Left ventricle myocardium inferior (tissue), 1 donor: ENCODE data around the gene IFI44. TPM values are rescaled to one million over a fixed set of nuclear protein-coding genes. Genes with fewer than 3 reads are reported as not detected.

ENCODE experiments used
- DNase-seq: peaks from one replicate; pipeline ENCODE4 v3.0.0-alpha.2; 2020
- H3K27ac ChIP-seq: fragments of 200-600 bp; replicated peaks from 2 replicates; pipeline ENCODE4 v1.8.0; 2021
- H3K27me3 ChIP-seq: fragments of 200-600 bp; 2 replicates; pipeline ENCODE4 v1.8.0; 2021; ENCODE audit warnings: low read depth
- H3K36me3 ChIP-seq: fragments of 200-600 bp; 2 replicates; pipeline ENCODE4 v1.8.0; 2021
- H3K4me1 ChIP-seq: fragments of 200-600 bp; 2 replicates; pipeline ENCODE4 v1.8.0; 2021
- H3K4me3 ChIP-seq: fragments of 200-600 bp; 2 replicates; pipeline ENCODE4 v1.8.0; 2021; ENCODE audit warnings: mild to moderate bottlenecking, moderate library complexity
- H3K9me3 ChIP-seq: fragments of 200-600 bp; replicated peaks from 2 replicates; pipeline ENCODE4 v1.8.0; 2021
- intact Hi-C: fragments of 100-400 bp; cut with micrococcal nuclease; formaldehyde crosslinking; loops from one replicate; pipeline ENCODE4 v1.11.0; 2022
- total RNA-seq: library from RNA; stranded (reverse); fragmentation: NEBNext Ultra II Directional; extraction: Animal tissue kit (Norgen Biotek cat#: 25700); gene quantifications from one replicate; pipeline ENCODE4 v1.2.1, GENCODE V29; 2021
- TF ChIP-seq, protein P1 (sequence below): fragments of 200-600 bp; IDR thresholded peaks from 2 replicates; pipeline ENCODE4 v1.8.0; 2021; ENCODE audit warnings: antibody characterized with exemption, mild to moderate bottlenecking, borderline replicate concordance
- donor health status: DM: no; HTN: yes; CAD: no; lungs with severe emphysema.

Gene IFI44
- total RNA-seq, 1 donor from 2014 or later: 6.6 TPM

DNA sequence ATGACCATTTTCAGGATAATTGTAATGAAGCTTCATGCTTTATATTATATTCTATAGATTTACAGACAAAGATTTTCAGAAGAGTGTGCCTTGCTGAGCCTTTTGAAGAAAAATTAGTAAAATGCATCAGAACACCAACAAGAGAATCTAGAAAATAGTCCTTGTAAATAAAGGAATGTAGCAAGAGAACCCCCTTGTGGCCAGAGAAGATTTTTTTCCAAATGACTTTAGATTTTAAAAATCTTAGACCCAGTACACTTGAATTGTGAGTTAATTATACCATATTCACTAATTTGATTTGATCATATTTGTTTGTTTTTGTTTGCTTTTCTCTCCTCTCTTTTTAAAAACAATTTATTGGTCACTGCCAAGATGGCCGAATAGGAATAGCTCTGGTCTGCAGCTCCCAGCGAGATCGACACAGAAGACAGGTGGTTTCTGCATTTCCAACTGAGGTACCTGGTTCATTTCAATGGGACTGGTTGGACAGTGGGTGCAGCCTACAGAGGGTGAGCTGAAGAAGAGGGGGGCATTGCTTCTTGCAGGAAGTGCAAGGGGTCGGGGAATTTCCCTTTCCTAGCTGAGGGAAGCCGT lies 42.2 kb upstream of the IFI44 start:
- no peaks in the 10 kb centered on the region for H3K4me1 ChIP-seq
- no peaks in the 10 kb centered on the region for H3K36me3 ChIP-seq
- H3K27me3 ChIP-seq: peaks cover 9% of the 10 kb centered on the region
- H3K9me3 ChIP-seq: no peaks in the 10 kb centered on the region
- TF ChIP-seq, protein P1, sequence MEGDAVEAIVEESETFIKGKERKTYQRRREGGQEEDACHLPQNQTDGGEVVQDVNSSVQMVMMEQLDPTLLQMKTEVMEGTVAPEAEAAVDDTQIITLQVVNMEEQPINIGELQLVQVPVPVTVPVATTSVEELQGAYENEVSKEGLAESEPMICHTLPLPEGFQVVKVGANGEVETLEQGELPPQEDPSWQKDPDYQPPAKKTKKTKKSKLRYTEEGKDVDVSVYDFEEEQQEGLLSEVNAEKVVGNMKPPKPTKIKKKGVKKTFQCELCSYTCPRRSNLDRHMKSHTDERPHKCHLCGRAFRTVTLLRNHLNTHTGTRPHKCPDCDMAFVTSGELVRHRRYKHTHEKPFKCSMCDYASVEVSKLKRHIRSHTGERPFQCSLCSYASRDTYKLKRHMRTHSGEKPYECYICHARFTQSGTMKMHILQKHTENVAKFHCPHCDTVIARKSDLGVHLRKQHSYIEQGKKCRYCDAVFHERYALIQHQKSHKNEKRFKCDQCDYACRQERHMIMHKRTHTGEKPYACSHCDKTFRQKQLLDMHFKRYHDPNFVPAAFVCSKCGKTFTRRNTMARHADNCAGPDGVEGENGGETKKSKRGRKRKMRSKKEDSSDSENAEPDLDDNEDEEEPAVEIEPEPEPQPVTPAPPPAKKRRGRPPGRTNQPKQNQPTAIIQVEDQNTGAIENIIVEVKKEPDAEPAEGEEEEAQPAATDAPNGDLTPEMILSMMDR: peak; percentile 60
- no peak overlapping the region for H3K27ac ChIP-seq
- intact Hi-C loops: loop anchor here (5.0 kb wide), 1 partner anchor 470 kb away; no protein-coding TSS in a partner anchor
- no peak for DNase-seq
- H3K4me3 ChIP-seq: no peak overlapping the region

DNA sequence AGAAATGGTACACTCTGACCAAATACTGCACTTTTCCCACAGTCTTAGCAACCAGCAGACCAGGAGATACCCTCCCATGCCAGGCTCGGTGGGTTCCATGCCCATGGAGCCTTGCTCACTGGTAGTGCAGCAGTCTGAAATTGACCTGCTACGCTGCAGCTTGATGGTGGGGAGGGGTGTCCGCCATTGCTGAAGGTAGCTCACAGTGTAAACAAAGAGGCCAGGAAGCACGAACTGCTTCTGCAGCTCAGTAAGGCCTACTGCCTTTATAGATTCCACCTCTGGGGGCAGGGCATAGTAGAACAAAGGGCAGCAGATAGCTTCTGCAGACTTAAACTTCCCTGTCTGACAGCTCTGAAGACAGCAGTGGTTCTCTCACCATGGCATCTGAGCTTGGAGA lies 41.7 kb upstream of the IFI44 start:
- Histone ChIP-seq H3K36me3 (no peaks in the 10 kb centered on the region), H3K27me3 (peaks cover 9% of the 10 kb centered on the region), H3K4me1 (no peaks in the 10 kb centered on the region), H3K27ac (no peak overlapping the region), H3K4me3 (no peak overlapping the region), H3K9me3 (no peaks in the 10 kb centered on the region)
- TF ChIP-seq, protein P1: no peak
- intact Hi-C loops: loop anchor here (5.0 kb wide), 1 partner anchor 471 kb away; no protein-coding TSS in a partner anchor
- no peak for DNase-seq

DNA sequence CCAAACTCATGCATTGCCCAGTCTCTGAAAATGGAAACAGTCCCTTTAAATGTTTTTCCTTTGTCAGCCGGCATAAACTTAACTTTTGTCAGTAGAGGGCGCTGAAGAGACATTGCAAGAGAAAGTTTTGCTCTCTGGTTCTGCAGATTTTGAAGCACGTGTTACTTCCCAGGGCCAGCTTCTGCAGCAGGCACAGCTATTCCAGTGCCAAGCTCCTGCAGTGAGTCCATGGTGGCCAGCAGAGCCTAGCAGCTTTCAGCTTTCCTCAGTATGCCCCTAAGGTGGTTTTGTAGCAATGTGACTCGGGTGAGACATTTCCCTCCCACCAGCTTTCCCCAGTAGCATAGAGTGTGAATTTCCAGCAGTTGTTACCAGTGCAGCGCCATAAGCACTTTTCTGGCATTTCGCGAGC lies 32.0 kb upstream of the IFI44 start:
- peak overlapping the region; percentile 26 for H3K4me3 ChIP-seq
- intact Hi-C loops: loop anchor here (5.0 kb wide), 1 partner anchor 60 kb away; no protein-coding TSS in a partner anchor
- DNase-seq: peak; percentile 32

DNA sequence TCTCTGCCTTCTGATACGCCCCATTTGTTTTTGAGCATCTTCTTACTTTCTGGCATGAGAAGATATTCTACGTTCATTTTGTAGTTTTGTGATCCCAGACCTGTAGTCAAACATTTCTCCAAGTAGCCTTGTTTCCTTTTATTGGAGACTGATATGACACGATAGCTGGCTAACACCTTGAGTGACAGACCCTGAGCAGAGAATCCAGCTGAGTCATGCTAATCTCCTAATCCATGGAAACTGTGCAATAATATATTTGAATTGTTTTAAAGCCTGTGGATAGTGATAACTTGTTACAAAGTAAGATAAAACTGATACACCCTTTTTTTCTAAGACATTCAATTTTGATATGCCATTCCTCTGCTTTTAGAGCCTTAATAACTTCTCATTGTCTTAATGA lies 30.6 kb upstream of the IFI44 start:
- TF ChIP-seq, protein P1: no peak
- H3K27ac ChIP-seq: peak overlapping the region; percentile 86
- H3K9me3 ChIP-seq: no peaks in the 10 kb centered on the region
- H3K4me1 ChIP-seq: peaks cover 30% of the 10 kb centered on the region
- H3K27me3 ChIP-seq: no peaks in the 10 kb centered on the region
- H3K36me3 ChIP-seq: no peaks in the 10 kb centered on the region
- peak overlapping the region; percentile 61 for H3K4me3 ChIP-seq
- DNase-seq: no peak
- intact Hi-C loops: loop anchor here (5.0 kb wide), 1 partner anchor 58 kb away; no protein-coding TSS in a partner anchor

More for the DNA sequence above, 32.0 kb upstream of the IFI44 start:
- Histone ChIP-seq H3K27me3 (no peaks in the 10 kb centered on the region), H3K4me1 (peaks cover 25% of the 10 kb centered on the region), H3K36me3 (no peaks in the 10 kb centered on the region), H3K27ac (peak overlapping the region; percentile 86), H3K9me3 (peaks cover 3% of the 10 kb centered on the region)
- TF ChIP-seq, protein P1: peak; percentile 88

DNA sequence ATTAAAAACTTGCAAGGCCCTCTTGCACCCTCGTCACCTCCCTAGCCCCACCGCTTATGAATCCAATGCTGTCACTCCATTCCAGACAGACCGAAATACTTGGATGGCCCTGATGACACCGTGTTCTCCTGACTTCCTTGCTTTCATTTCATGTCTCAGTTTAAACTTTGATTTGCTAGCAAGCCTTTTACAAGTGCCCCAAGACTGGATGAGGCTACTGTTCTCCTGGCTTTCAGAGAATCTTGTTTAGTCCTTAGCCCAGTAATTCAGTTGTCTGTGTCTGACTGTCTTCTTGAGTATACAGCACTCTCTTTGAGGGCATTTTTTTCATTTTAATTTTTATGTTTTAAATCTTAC lies 30.2 kb upstream of the IFI44 start:
- TF ChIP-seq, protein P1: no peak
- no peaks in the 10 kb centered on the region for H3K27me3 ChIP-seq
- H3K36me3 ChIP-seq: no peaks in the 10 kb centered on the region
- peaks cover 30% of the 10 kb centered on the region for H3K4me1 ChIP-seq
- H3K4me3 ChIP-seq: peak overlapping the region; percentile 61
- no peaks in the 10 kb centered on the region for H3K9me3 ChIP-seq
- DNase-seq: no peak
- peak overlapping the region; percentile 86 for H3K27ac ChIP-seq
- intact Hi-C loops: loop anchor here (5.0 kb wide), 1 partner anchor 58 kb away; no protein-coding TSS in a partner anchor
